ENCODE data around the gene HABP2. TPM values are rescaled to one million over a fixed set of nuclear protein-coding genes. Genes with fewer than 3 reads are reported as not detected.

The HABP2 gene
- total and polyA plus RNA-seq, 8 donors: 0.76 to 11.4 (median 3.8) TPM; not detected in 2

- peaks cover 0 to 6% (median 0%) of the 10 kb centered on the region in 3 donors for H3K27me3 ChIP-seq
- H3K9me3 ChIP-seq: peaks cover 0 to 7% (median 4%) of the 10 kb centered on the region in 4 donors
- H3K4me1 ChIP-seq: no peaks in the 10 kb centered on the region
- H3K36me3 ChIP-seq: no peaks in the 10 kb centered on the region
- no peak for TF ChIP-seq EP300 (IDR thresholded peaks at IDR 0.05)
- TF ChIP-seq POLR2A (IDR thresholded peaks at IDR 0.05): no peak
- no peak for TF ChIP-seq POLR2AphosphoS5 (IDR thresholded peaks at IDR 0.05)
- no peak for TF ChIP-seq CTCF (IDR thresholded peaks at IDR 0.05)
- no peak overlapping the region for H3K4me3 ChIP-seq
- H3K27ac ChIP-seq: no peak overlapping the region
- no peak for DNase-seq
- 85 to 90% (median 88%) methylated on average over 12 to 13 of the region's 13 CpGs for WGBS, 5 donors
- intact Hi-C loops (cut with DNase I; ENCODE audit: low total_unique reads): no loop called here
Measured at GRCh38 chr10:113603057-113603777, 50.4 kb downstream of the HABP2 start.

GRCh38 chr10:113604572-113604971 lies 51.7 kb downstream of the HABP2 start:
- Histone ChIP-seq H3K4me3 (no peak overlapping the region), H3K27ac (no peak overlapping the region)
- intact Hi-C loops (cut with DNase I; ENCODE audit: low total_unique reads): no loop called here

GRCh38 chr10:113605268-113605978 lies 52.6 kb downstream of the HABP2 start:
- DNase-seq: no peak
- Histone ChIP-seq H3K27me3 (peaks cover 0 to 6% (median 0%) of the 10 kb centered on the region in 3 donors), H3K4me3 (no peak overlapping the region), H3K36me3 (no peaks in the 10 kb centered on the region), H3K9me3 (peaks cover 0 to 6% (median 4%) of the 10 kb centered on the region in 4 donors), H3K27ac (no peak overlapping the region), H3K4me1 (peaks cover 0 to under 1% (median under 1%) of the 10 kb centered on the region in 4 donors)
- intact Hi-C loops (cut with DNase I; ENCODE audit: low total_unique reads): no loop called here
- WGBS, 5 donors: 73 to 78% (median 76%) methylated on average over 13 of the region's 13 CpGs
- TF ChIP-seq EP300 (IDR thresholded peaks at IDR 0.05): no peak
- no peak for TF ChIP-seq POLR2AphosphoS5 (IDR thresholded peaks at IDR 0.05)
- TF ChIP-seq POLR2A (IDR thresholded peaks at IDR 0.05): no peak
- TF ChIP-seq CTCF (IDR thresholded peaks at IDR 0.05): no peak

More at GRCh38 chr10:113604572-113604971, 51.7 kb downstream of the HABP2 start:
- Histone ChIP-seq H3K4me1 (no peaks in the 10 kb centered on the region), H3K36me3 (no peaks in the 10 kb centered on the region), H3K9me3 (peaks cover 0 to 7% (median 4%) of the 10 kb centered on the region in 4 donors), H3K27me3 (peaks cover 0 to 6% (median 0%) of the 10 kb centered on the region in 3 donors)
- WGBS, 5 donors: 82 to 95% (median 93%) methylated on average over 7 to 12 of the region's 12 CpGs
- DNase-seq: no peak
- TF ChIP-seq CTCF (IDR thresholded peaks at IDR 0.05) (no peak), POLR2A (IDR thresholded peaks at IDR 0.05) (no peak), POLR2AphosphoS5 (IDR thresholded peaks at IDR 0.05) (no peak), EP300 (IDR thresholded peaks at IDR 0.05) (no peak)

- 59 to 74% (median 68%) methylated on average over 4 of the region's 4 CpGs for WGBS, 5 donors
- DNase-seq: no peak
Measured at GRCh38 chr10:113609704-113610108, 56.9 kb downstream of the HABP2 start.

More at GRCh38 chr10:113609704-113610108, 56.9 kb downstream of the HABP2 start:
- H3K27ac ChIP-seq: no peak overlapping the region
- peaks cover 0 to 14% (median 6%) of the 10 kb centered on the region in 4 donors for H3K4me1 ChIP-seq
- TF ChIP-seq POLR2AphosphoS5 (IDR thresholded peaks at IDR 0.05) (no peak), POLR2A (IDR thresholded peaks at IDR 0.05) (no peak), CTCF (IDR thresholded peaks at IDR 0.05) (no peak), EP300 (IDR thresholded peaks at IDR 0.05) (no peak)
- H3K9me3 ChIP-seq: no peaks in the 10 kb centered on the region
- no peak overlapping the region for H3K4me3 ChIP-seq
- peaks cover 0 to 6% (median 0%) of the 10 kb centered on the region in 3 donors for H3K27me3 ChIP-seq
- intact Hi-C loops (cut with DNase I; ENCODE audit: low total_unique reads): no loop called here
- H3K36me3 ChIP-seq: no peaks in the 10 kb centered on the region

Data from stomach (tissue), 9 donors.